Activated naive CD4-positive, alpha-beta T cell treated with anti-CD3 and anti-CD28 coated beads, Interleukin-2, amount 10 ng/mL, durations not matched to agents 7 days and 5 days (primary cell): ENCODE data around the gene SPIN3.
"Not testable (repeated sequence)": the region's sequence is repeated elsewhere in the genome, so short reads cannot be mapped to it uniquely, and the experiment has no call there.

Experiments
- CTCF ChIA-PET: fragments of 350-600 bp; sonication (Branson Sonifier 250); formaldehyde crosslinking; loops from one replicate; lab custom pipeline; 2021; ENCODE audit warnings: antibody characterized with exemption; lab: Charles Lee
- DNase-seq: peaks from one replicate; pipeline ENCODE4 v3.0.0-alpha.2; 2020
- H3K27ac Mint-ChIP-seq: one replicate; pipeline ENCODE4 v1.8.0; 2021; ENCODE audit warnings: mild to moderate bottlenecking, moderate library complexity, mixed read lengths
- H3K27me3 Mint-ChIP-seq: one replicate; pipeline ENCODE4 v1.8.0; 2021; ENCODE audit warnings: mild to moderate bottlenecking, mixed read lengths
- H3K36me3 Mint-ChIP-seq: one replicate; pipeline ENCODE4 v1.8.0; 2021; ENCODE audit warnings: mixed read lengths
- H3K4me1 Mint-ChIP-seq: one replicate; pipeline ENCODE4 v1.8.0; 2021; ENCODE audit warnings: mixed read lengths
- H3K4me3 Mint-ChIP-seq: one replicate; pipeline ENCODE4 v1.8.0; 2021; ENCODE audit warnings: mild to moderate bottlenecking, moderate library complexity, mixed read lengths
- H3K9me3 Mint-ChIP-seq: one replicate; pipeline ENCODE4 v1.8.0; 2021; ENCODE audit warnings: mixed read lengths

Gene SPIN3

GRCh38 chrX:56995271-56995994 is at the start of gene SPIN3:
TSS of gene SPIN3 (minus strand) at chrX:56995541. CDS start at chrX:56994947, 594 bp downstream.
- peaks cover 30% of the 10 kb centered on the region for H3K4me1 Mint-ChIP-seq
- peaks cover 16% of the 10 kb centered on the region for H3K36me3 Mint-ChIP-seq
- DNase-seq = peak; percentile 75
- peak within 1 kb of the TSS; percentile 85 for H3K27ac Mint-ChIP-seq
- H3K27me3 Mint-ChIP-seq = no peaks in the 10 kb centered on the region
- H3K4me3 Mint-ChIP-seq = peak within 1 kb of the TSS; percentile 86
- CTCF ChIA-PET = no interaction called here
- H3K9me3 Mint-ChIP-seq = no peaks in the 10 kb centered on the region

GRCh38 chrX:57044245-57044644 is 48.9 kb upstream of the SPIN3 start:
- H3K9me3 Mint-ChIP-seq = no peaks in the 10 kb centered on the region
- no peaks in the 10 kb centered on the region for H3K36me3 Mint-ChIP-seq
- CTCF ChIA-PET = no interaction called here
- no peak for DNase-seq
- H3K27ac Mint-ChIP-seq = no peak overlapping the region
- no peaks in the 10 kb centered on the region for H3K27me3 Mint-ChIP-seq
- no peak overlapping the region for H3K4me3 Mint-ChIP-seq
- no peaks in the 10 kb centered on the region for H3K4me1 Mint-ChIP-seq

- CTCF ChIA-PET, H3K9me3 Mint-ChIP-seq: not testable (repeated sequence)
Observed at GRCh38 chrX:57037265-57037664, 41.9 kb upstream of the SPIN3 start.

GRCh38 chrX:56994375-56995270 is 718 bp downstream of the SPIN3 start:
- CTCF ChIA-PET = interaction anchor here (0.6 kb wide), 1 partner anchor 713 kb away, joined by 3 read pairs; no protein-coding TSS in a partner anchor

More at GRCh38 chrX:57037265-57037664, 41.9 kb upstream of the SPIN3 start:
- DNase-seq, H3K4me1 Mint-ChIP-seq, H3K27ac Mint-ChIP-seq, H3K36me3 Mint-ChIP-seq, H3K4me3 Mint-ChIP-seq, H3K27me3 Mint-ChIP-seq: not testable (repeated sequence)

GRCh38 chrX:56987741-56988140 is 7.6 kb downstream of the SPIN3 start:
- CTCF ChIA-PET = interaction anchor here (1.2 kb wide), 1 partner anchor 9 kb away, joined by 5 read pairs; no protein-coding TSS in a partner anchor
- no peaks in the 10 kb centered on the region for H3K9me3 Mint-ChIP-seq
- peaks cover 16% of the 10 kb centered on the region for H3K4me1 Mint-ChIP-seq
- no peak for DNase-seq
- H3K27ac Mint-ChIP-seq = no peak overlapping the region
- H3K27me3 Mint-ChIP-seq = no peaks in the 10 kb centered on the region
- H3K4me3 Mint-ChIP-seq = no peak overlapping the region
- H3K36me3 Mint-ChIP-seq = peaks cover 18% of the 10 kb centered on the region

More at GRCh38 chrX:56994375-56995270, 718 bp downstream of the SPIN3 start:
- H3K4me1 Mint-ChIP-seq = peaks cover 30% of the 10 kb centered on the region
- no peak for DNase-seq
- no peaks in the 10 kb centered on the region for H3K27me3 Mint-ChIP-seq
- peak overlapping the region; percentile 59 for H3K27ac Mint-ChIP-seq
- peak overlapping the region; percentile 86 for H3K4me3 Mint-ChIP-seq
- H3K9me3 Mint-ChIP-seq = no peaks in the 10 kb centered on the region
- peaks cover 16% of the 10 kb centered on the region for H3K36me3 Mint-ChIP-seq

GRCh38 chrX:56986138-56986537 is 9.2 kb downstream of the SPIN3 start:
- Mint-ChIP-seq H3K27ac (no peak overlapping the region), H3K36me3 (peaks cover 12% of the 10 kb centered on the region), H3K4me3 (no peak overlapping the region), H3K9me3 (no peaks in the 10 kb centered on the region), H3K27me3 (no peaks in the 10 kb centered on the region), H3K4me1 (peaks cover 16% of the 10 kb centered on the region)
- no peak for DNase-seq
- CTCF ChIA-PET = no interaction called here

- DNase-seq = peak; percentile 58
- H3K27me3 Mint-ChIP-seq = no peaks in the 10 kb centered on the region
- no peak overlapping the region for H3K4me3 Mint-ChIP-seq
- H3K36me3 Mint-ChIP-seq = no peaks in the 10 kb centered on the region
- H3K9me3 Mint-ChIP-seq = no peaks in the 10 kb centered on the region
- CTCF ChIA-PET = interaction anchor here (0.7 to 1.8 kb wide), 8 partner anchors 10 to 697 kb away, joined by 4 to 9 read pairs (median 4); no protein-coding TSS in a partner anchor
- H3K4me1 Mint-ChIP-seq = peaks cover 4% of the 10 kb centered on the region
- H3K27ac Mint-ChIP-seq = no peak overlapping the region
Observed at GRCh38 chrX:56978172-56978571, 17.2 kb downstream of the SPIN3 start.

GRCh38 chrX:56975611-56976010 is 19.7 kb downstream of the SPIN3 start:
- Mint-ChIP-seq H3K27ac (no peak overlapping the region), H3K4me1 (peaks cover 4% of the 10 kb centered on the region), H3K4me3 (no peak overlapping the region), H3K9me3 (no peaks in the 10 kb centered on the region), H3K27me3 (no peaks in the 10 kb centered on the region), H3K36me3 (no peaks in the 10 kb centered on the region)
- no peak for DNase-seq
- CTCF ChIA-PET = interaction anchor here (1.5 kb wide), 1 partner anchor 211 kb away, joined by 5 read pairs; no protein-coding TSS in a partner anchor

- no peak overlapping the region for H3K4me3 Mint-ChIP-seq
- H3K4me1 Mint-ChIP-seq = peaks cover 4% of the 10 kb centered on the region
- no peak overlapping the region for H3K27ac Mint-ChIP-seq
- H3K27me3 Mint-ChIP-seq = no peaks in the 10 kb centered on the region
- H3K9me3 Mint-ChIP-seq = no peaks in the 10 kb centered on the region
- CTCF ChIA-PET = interaction anchor here (1.5 kb wide), 1 partner anchor 209 kb away, joined by 5 read pairs; no protein-coding TSS in a partner anchor
- no peaks in the 10 kb centered on the region for H3K36me3 Mint-ChIP-seq
- DNase-seq = no peak
Observed at GRCh38 chrX:56974408-56974807, 20.9 kb downstream of the SPIN3 start.

GRCh38 chrX:56969559-56969958 is 25.8 kb downstream of the SPIN3 start:
- peaks cover 3% of the 10 kb centered on the region for H3K36me3 Mint-ChIP-seq
- H3K4me1 Mint-ChIP-seq = peaks cover under 1% of the 10 kb centered on the region
- DNase-seq = no peak
- no peak overlapping the region for H3K4me3 Mint-ChIP-seq
- H3K9me3 Mint-ChIP-seq = no peaks in the 10 kb centered on the region
- CTCF ChIA-PET = no interaction called here
- no peaks in the 10 kb centered on the region for H3K27me3 Mint-ChIP-seq
- no peak overlapping the region for H3K27ac Mint-ChIP-seq

GRCh38 chrX:56968980-56969379 is 26.4 kb downstream of the SPIN3 start:
- Mint-ChIP-seq H3K27ac (no peak overlapping the region), H3K9me3 (no peaks in the 10 kb centered on the region), H3K36me3 (peaks cover 3% of the 10 kb centered on the region), H3K4me1 (peaks cover 5% of the 10 kb centered on the region), H3K27me3 (no peaks in the 10 kb centered on the region), H3K4me3 (no peak overlapping the region)
- CTCF ChIA-PET = no interaction called here
- no peak for DNase-seq

- H3K27ac Mint-ChIP-seq = no peak overlapping the region
- peak; percentile 38 for DNase-seq
- H3K27me3 Mint-ChIP-seq = no peaks in the 10 kb centered on the region
- H3K4me1 Mint-ChIP-seq = peaks cover 14% of the 10 kb centered on the region
- no peak overlapping the region for H3K4me3 Mint-ChIP-seq
- peaks cover 2% of the 10 kb centered on the region for H3K9me3 Mint-ChIP-seq
- CTCF ChIA-PET = no interaction called here
- peaks cover 3% of the 10 kb centered on the region for H3K36me3 Mint-ChIP-seq
Observed at GRCh38 chrX:56963377-56963776, 32.0 kb downstream of the SPIN3 start.

GRCh38 chrX:56947699-56948098 is 47.6 kb downstream of the SPIN3 start:
- Mint-ChIP-seq H3K9me3 (peaks cover 12% of the 10 kb centered on the region), H3K36me3 (no peaks in the 10 kb centered on the region), H3K4me1 (no peaks in the 10 kb centered on the region), H3K4me3 (no peak overlapping the region), H3K27ac (no peak overlapping the region), H3K27me3 (no peaks in the 10 kb centered on the region)
- DNase-seq = no peak
- CTCF ChIA-PET = no interaction called here

- H3K27ac Mint-ChIP-seq, DNase-seq, CTCF ChIA-PET, H3K36me3 Mint-ChIP-seq, H3K9me3 Mint-ChIP-seq, H3K4me1 Mint-ChIP-seq, H3K4me3 Mint-ChIP-seq, H3K27me3 Mint-ChIP-seq: not testable (repeated sequence)
Observed at GRCh38 chrX:56946201-56946600, 49.1 kb downstream of the SPIN3 start.
